Fibroblast of lung (primary cell): ENCODE results near the gene PAQR5. TPM values are rescaled to one million over a fixed set of nuclear protein-coding genes. Genes with fewer than 3 reads are reported as not detected.

ENCODE experiments used
- DNase-seq, 2 donors: peaks; one replicate each; pipeline versions ENCODE4 v3.0.0 to v3.0.0-alpha.2; 2010; ENCODE audit warnings: low read depth in 2 of 2
- H2AFZ ChIP-seq: 2 replicates; pipeline ENCODE4 v1.5.1; 2012; ENCODE audit warnings: low read length, control low read depth, inconsistent platforms
- H3K27ac ChIP-seq: 2 replicates; pipeline ENCODE4 v1.5.1; 2011; ENCODE audit warnings: low read length, control low read depth; ENCODE audit not compliant: insufficient read depth
- H3K27me3 ChIP-seq: 2 replicates; pipeline ENCODE4 v1.5.1; 2011; ENCODE audit warnings: mild to moderate bottlenecking, low read length; ENCODE audit not compliant: control insufficient read depth, insufficient read depth
- H3K36me3 ChIP-seq: 2 replicates; pipeline ENCODE4 v1.5.1; 2011; ENCODE audit warnings: low read length; ENCODE audit not compliant: control insufficient read depth, insufficient read depth
- H3K4me1 ChIP-seq: 2 replicates; pipeline ENCODE4 v1.5.1; 2011; ENCODE audit warnings: low read length; ENCODE audit not compliant: control insufficient read depth, insufficient read depth; ENCODE audit errors: extremely low read depth
- H3K4me2 ChIP-seq: 2 replicates; pipeline ENCODE4 v1.5.1; 2011; ENCODE audit warnings: low read length, control low read depth; ENCODE audit not compliant: insufficient read depth; ENCODE audit errors: extremely low read depth
- H3K4me3 ChIP-seq, 4 experiments: fragments of 200-600 bp in 1 of 4; sonication (generic) in 1 of 4; replicated peaks in 1 of 4; 2 replicates each; pipeline ENCODE4 v1.5.1; 2011 to 2016; ENCODE audit warnings: low read length in 4 of 4, low read depth in 3 of 4, mild to moderate bottlenecking in 3 of 4, control low read depth in 2 of 4, inconsistent platforms in 1 of 4, mixed read lengths in 1 of 4; ENCODE audit not compliant: insufficient read depth in 1 of 4; ENCODE audit errors: control extremely low read depth in 1 of 4
- H3K79me2 ChIP-seq: 2 replicates; pipeline ENCODE4 v1.5.1; 2012; ENCODE audit warnings: mild to moderate bottlenecking, low read length, inconsistent platforms; ENCODE audit not compliant: control insufficient read depth, insufficient read depth
- H3K9ac ChIP-seq: 2 replicates; pipeline ENCODE4 v1.5.1; 2011; ENCODE audit warnings: mild to moderate bottlenecking, low read length, control low read depth; ENCODE audit not compliant: insufficient read depth
- H3K9me3 ChIP-seq: 2 replicates; pipeline ENCODE4 v1.5.1; 2012; ENCODE audit warnings: low read depth, low read length; ENCODE audit not compliant: control insufficient read depth, insufficient read depth
- H4K20me1 ChIP-seq: 2 replicates; pipeline ENCODE4 v1.5.1; 2011; ENCODE audit warnings: low read length; ENCODE audit not compliant: control insufficient read depth, insufficient read depth; ENCODE audit errors: extremely low read depth
- EZH2 ChIP-seq: IDR thresholded peaks from 2 replicates; pipeline ENCODE4 v1.5.1; 2012; ENCODE audit warnings: low read length, control low read depth, mild to moderate bottlenecking; ENCODE audit errors: missing control alignments
- polyA plus RNA-seq, 2 donors: library from polyadenylated mRNA; depleted of rRNA in 1 of 2; stranded (reverse) in 1 of 2; unstranded in 1 of 2; fragments of >200 nt; gene quantifications; 2 replicates each; pipeline ENCODE4 v1.2.1, GENCODE V29; 2011 to 2012; ENCODE audit warnings: missing spikeins in 1 of 2
- total RNA-seq: library from RNA; depleted of rRNA; stranded (reverse); fragments of >200 nt; gene quantifications from 2 replicates; pipeline ENCODE4 v1.2.1, GENCODE V29; 2014
- TF ChIP-seq, protein P1 (sequence below), 2 donors: IDR thresholded peaks in 1 of 2; conservative IDR thresholded peaks in 1 of 2; 1 replicate in 1 of 2; 2 replicates in 1 of 2; pipeline ENCODE4 v1.5.1; 2011 to 2012; ENCODE audit warnings: low read length in 2 of 2, control low read depth in 1 of 2, inconsistent platforms in 1 of 2, low read depth in 1 of 2, mild to moderate bottlenecking in 1 of 2

The PAQR5 gene
- total and polyA plus RNA-seq, 2 donors (not counting 1 experiment from before 2014, with no cell fraction given) = 6.0 to 16.2 TPM

DNA sequence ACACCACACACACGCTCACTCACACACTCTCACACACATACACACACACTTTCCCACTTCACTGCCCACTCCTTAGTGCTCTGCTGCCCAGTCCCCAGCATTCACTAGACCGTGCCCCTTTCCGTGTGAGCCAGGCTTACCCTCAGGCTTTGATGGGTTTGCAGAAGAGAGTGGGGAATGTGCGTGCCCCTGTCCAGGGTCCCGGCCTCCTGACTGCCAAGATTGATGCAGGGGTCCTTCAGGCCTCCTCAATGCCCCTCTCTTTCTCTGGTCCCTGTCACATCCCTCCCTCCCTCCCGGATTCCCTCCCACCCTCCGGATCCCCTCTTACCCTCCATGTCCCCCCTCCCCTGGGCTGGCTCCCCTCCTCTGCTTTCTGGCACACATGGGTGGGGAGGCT is 87.6 kb downstream of the PAQR5 start:
- H4K20me1 ChIP-seq = no peaks in the 10 kb centered on the region
- no peak for TF ChIP-seq EZH2
- TF ChIP-seq, protein P1, sequence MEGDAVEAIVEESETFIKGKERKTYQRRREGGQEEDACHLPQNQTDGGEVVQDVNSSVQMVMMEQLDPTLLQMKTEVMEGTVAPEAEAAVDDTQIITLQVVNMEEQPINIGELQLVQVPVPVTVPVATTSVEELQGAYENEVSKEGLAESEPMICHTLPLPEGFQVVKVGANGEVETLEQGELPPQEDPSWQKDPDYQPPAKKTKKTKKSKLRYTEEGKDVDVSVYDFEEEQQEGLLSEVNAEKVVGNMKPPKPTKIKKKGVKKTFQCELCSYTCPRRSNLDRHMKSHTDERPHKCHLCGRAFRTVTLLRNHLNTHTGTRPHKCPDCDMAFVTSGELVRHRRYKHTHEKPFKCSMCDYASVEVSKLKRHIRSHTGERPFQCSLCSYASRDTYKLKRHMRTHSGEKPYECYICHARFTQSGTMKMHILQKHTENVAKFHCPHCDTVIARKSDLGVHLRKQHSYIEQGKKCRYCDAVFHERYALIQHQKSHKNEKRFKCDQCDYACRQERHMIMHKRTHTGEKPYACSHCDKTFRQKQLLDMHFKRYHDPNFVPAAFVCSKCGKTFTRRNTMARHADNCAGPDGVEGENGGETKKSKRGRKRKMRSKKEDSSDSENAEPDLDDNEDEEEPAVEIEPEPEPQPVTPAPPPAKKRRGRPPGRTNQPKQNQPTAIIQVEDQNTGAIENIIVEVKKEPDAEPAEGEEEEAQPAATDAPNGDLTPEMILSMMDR (conservative IDR thresholded peaks at IDR 0.05 in 1 of 2, IDR thresholded peaks at IDR 0.05 in 1 of 2; ENCODE audit: low read depth in 1 of 2, low read length in 2 of 2) = no peak
- peaks cover 5% of the 10 kb centered on the region for H3K4me1 ChIP-seq
- DNase-seq = no peak
- H3K4me3 ChIP-seq = no peak overlapping the region
- H3K9ac ChIP-seq = no peak overlapping the region
- H2AFZ ChIP-seq = no peak overlapping the region
- H3K9me3 ChIP-seq = no peaks in the 10 kb centered on the region
- no peaks in the 10 kb centered on the region for H3K79me2 ChIP-seq
- H3K36me3 ChIP-seq = no peaks in the 10 kb centered on the region
- H3K27ac ChIP-seq = no peak overlapping the region
- no peaks in the 10 kb centered on the region for H3K27me3 ChIP-seq
- H3K4me2 ChIP-seq = no peak overlapping the region

DNA sequence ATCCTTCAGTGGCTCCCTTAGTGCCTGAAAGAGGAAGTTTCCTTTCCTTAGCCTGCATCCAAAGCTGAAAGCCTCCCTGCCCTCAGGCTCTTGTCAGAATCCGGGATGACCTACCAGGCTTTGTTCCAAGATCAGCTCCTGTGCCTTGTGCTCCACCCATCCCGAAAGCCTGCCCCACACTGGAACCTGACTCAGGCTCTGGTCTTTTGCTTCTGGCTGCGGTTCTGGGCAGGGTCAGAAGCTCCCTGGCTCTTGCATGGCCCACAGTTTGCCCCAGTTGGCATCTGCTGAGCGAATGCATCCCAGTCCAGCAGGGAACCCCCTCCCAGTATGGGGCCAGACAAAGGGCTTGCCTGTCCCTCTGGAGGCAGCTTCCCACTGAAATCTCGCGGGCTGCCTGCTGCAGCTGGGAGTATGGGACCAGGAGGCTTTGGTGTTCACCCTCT is 89.6 kb downstream of the PAQR5 start:
- Histone ChIP-seq H3K27ac (no peak overlapping the region), H3K79me2 (no peaks in the 10 kb centered on the region), H3K9ac (no peak overlapping the region), H3K4me3 (no peak overlapping the region), H3K9me3 (no peaks in the 10 kb centered on the region), H3K36me3 (no peaks in the 10 kb centered on the region), H4K20me1 (no peaks in the 10 kb centered on the region), H3K4me2 (no peak overlapping the region), H3K4me1 (peaks cover 6% of the 10 kb centered on the region), H2AFZ (no peak overlapping the region), H3K27me3 (no peaks in the 10 kb centered on the region)
- no peak for DNase-seq
- no peak for TF ChIP-seq EZH2
- TF ChIP-seq, protein P1 (conservative IDR thresholded peaks at IDR 0.05 in 1 of 2, IDR thresholded peaks at IDR 0.05 in 1 of 2; ENCODE audit: low read depth in 1 of 2, low read length in 2 of 2) = no peak

DNA sequence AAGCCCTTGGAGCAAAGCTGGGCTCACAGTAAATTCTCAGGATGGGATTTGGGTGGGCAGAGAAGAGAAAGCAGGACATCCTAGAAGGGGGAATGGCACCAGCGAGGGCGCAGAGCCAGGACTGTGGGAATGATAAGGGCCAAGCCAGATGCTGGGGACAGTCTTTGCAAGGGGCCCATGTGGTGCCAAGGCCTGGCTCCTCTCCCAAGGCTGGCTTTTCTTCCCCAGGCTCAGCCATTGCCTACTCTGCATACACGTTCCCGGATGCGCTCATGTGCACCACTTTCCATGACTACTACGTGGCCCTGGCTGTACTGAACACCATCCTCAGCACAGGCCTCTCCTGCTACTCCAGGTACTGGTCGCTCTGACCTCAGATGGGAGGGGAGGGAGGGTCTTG is 90.7 kb downstream of the PAQR5 start:
- Histone ChIP-seq H2AFZ (no peak overlapping the region), H3K4me3 (no peak overlapping the region), H3K79me2 (no peaks in the 10 kb centered on the region), H3K9ac (no peak overlapping the region), H3K4me2 (no peak overlapping the region), H3K36me3 (no peaks in the 10 kb centered on the region), H3K4me1 (peaks cover 13% of the 10 kb centered on the region), H3K9me3 (no peaks in the 10 kb centered on the region), H3K27me3 (no peaks in the 10 kb centered on the region), H4K20me1 (no peaks in the 10 kb centered on the region), H3K27ac (no peak overlapping the region)
- no peak for TF ChIP-seq EZH2
- TF ChIP-seq, protein P1 (conservative IDR thresholded peaks at IDR 0.05 in 1 of 2, IDR thresholded peaks at IDR 0.05 in 1 of 2; ENCODE audit: low read depth in 1 of 2, low read length in 2 of 2) = no peak
- DNase-seq = no peak
